Mucosa of gallbladder (tissue), 1 donor: Measurements from ENCODE around the gene RFPL2. TPM values are rescaled to one million over a fixed set of nuclear protein-coding genes. Genes with fewer than 3 reads are reported as not detected.

Experiments
- DNase-seq: peaks from one replicate; pipeline ENCODE4 v3.0.0-alpha.2; 2020; ENCODE audit warnings: low spot score
- total RNA-seq: library from RNA; stranded (reverse); gene quantifications from one replicate; pipeline ENCODE4 v1.2.1, GENCODE V29; 2021
- donor health status: DM: no; HTN: no; CAD: no.

RFPL2 gene
- total RNA-seq, result 0.14 TPM

DNA sequence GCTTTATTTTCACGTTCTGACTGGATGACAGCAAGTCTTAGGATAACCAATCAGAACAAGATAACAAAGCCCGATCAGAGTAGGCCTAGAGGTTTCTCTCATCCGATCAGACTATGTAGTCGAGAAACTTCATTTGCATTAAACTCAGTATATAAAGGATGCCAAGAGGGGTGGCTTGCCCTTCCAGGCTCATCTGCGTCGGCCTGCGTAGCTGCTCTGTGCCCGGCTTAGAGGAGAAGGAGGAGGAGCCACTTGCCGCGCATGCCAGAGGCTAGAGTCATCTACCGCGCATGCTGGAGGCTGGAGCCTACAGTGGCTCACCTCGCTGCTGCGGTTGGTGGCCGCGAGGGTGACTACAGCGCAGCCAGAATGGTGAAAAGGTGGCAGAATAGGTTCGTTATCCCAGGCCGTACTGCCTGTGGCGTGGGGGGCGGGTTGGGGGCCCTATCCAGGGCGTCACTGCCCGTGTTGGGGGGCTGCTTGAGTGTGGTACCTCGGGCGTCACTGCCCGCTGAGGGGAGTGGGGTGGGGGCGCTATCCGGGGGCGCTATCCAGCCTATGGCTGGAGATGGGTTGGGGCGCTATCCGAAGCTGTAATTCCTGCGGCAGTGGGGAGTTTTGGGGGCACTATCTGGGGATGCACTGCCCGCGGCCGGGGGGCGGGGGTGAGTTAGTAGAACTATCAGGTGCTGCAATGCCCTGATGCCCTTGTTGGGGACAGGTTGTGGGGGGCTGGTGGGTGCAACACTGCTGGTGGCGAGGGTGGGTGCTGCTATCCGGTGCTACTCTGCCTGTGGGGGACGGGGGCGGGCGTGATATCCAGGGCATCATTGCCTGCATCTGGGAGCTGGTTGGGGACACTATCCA lies at the start of gene RFPL2:
RFPL2 (minus strand) TSS at position 218 of the 867 bp plus-strand sequence. CDS start 2,622 bp downstream, outside the sequence.
- peak; percentile 13 for DNase-seq

DNA sequence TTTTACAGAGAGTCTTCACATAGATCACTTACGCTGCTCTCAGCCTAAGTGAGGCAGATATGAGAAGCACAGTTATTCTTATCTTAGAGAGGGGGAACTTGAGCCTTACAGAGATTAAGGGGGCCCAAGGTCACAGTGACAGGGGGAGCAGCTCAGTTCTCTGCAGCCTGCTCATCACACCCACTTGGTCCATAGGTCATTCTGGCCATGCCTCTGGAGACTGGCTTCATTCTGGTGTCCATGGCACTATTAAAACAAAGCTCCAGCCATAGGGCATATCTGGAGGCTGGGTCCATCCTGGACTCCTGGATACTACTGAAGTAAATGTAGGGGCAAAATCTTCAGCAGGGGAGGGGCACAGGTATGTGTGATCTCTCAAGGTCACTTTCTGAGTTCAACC lies 44.4 kb upstream of the RFPL2 start:
- DNase-seq, result no peak

GRCh38 chr22:32248276-32248675 lies 43.4 kb upstream of the RFPL2 start:
- DNase-seq, result no peak

DNA sequence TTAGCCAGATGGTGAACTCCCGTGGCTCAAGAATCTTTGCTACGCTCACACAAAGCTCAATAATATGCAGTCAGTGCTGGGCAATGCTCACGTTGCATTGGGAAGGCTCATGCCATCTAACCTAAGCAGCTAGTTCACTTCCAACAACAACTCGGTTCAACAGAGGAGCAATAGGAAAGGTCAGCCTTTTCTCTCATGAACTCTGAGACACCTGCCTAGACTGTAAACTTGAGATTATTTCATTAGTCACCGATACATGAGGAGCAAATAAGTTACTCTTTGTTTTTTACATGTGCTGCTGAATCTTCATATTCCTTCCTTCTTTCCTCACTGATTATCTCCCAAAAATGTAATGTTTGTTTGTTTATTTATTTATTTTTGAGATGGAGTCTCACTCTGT lies 41.3 kb upstream of the RFPL2 start:
- no peak for DNase-seq

DNA sequence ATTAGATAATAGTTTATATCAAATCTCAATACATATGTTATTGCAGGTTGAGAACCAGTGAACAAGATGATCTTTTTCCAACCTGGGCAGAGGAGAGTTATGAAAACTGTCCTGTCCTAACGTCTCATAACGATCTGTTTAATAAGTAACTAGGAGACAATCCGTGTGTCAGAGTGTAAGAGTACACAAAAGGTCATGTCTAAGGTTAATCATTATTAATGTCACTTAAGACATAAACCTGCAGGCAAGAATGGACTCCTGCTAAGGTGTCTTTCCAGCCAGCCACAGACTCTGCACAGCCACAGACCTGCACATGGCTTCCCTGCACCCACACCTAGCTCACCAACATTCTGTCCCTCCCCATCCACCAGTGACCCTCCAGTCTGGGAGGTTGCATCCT lies 40.2 kb upstream of the RFPL2 start:
- DNase-seq, result no peak

DNA sequence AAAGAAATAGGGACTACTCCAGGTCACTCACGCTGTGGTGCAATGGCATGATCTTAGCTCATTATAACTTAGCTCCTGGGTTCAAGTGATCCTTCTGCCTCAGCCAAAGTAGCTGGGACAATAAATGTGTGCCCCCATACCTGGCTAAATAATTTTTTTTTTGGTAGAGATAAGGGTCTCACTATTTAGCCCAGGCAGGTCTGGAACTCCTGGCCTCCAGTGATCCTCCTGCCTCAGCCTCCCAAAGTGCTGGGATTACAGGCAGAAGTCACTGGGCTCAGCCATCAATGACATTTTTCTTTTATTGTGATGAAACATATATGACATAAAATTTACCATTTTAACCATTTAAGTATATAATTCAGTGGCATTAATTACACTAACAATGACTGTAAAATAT lies 39.7 kb upstream of the RFPL2 start:
- no peak for DNase-seq

DNA sequence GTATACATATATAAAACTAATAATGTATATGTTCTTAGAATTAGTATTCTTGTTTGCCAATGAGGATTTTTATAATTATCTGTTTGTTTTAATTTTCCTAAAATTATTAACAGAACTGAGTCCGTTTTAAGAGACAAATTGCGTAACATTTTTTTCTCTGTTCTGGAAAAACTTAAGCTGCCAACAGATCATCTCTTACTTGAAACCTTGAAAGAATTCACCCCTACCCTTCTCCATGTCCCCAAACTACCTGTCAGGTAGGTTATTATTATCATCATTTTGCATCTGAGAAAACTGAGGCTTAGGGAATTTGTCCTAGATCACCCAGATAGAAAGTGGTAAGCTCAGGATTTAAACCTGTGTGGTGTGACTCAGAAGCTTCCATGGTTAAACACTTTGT lies 35.6 kb upstream of the RFPL2 start:
- no peak for DNase-seq

- no peak for DNase-seq
Observed at GRCh38 chr22:32237906-32238305, 33.0 kb upstream of the RFPL2 start.

GRCh38 chr22:32236970-32237369 lies 32.1 kb upstream of the RFPL2 start:
- DNase-seq, result no peak

DNA sequence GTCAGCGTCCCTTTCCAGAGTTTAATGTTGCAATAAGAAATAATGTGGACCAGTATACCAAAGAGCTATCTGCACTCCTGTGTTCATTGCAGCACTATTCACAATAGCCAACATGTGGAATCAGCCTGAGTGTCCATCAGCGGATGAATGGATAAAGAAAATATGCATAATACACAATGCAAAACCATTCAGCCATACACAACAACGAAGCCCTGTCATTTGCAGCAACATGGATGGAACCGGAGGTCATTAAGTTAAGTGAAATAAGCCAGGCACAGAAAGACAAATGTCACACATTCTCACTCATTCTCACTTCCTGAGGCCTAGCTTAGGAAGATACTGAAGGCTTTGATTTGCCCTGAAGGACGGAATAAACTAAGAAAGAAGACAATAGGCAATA lies 28.2 kb upstream of the RFPL2 start:
- DNase-seq, result no peak

GRCh38 chr22:32232191-32232830 lies 27.4 kb upstream of the RFPL2 start:
- DNase-seq, result no peak

- no peak for DNase-seq
Observed at GRCh38 chr22:32226326-32227104, 21.6 kb upstream of the RFPL2 start.

- DNase-seq, result no peak
Observed at GRCh38 chr22:32222991-32223390, 18.1 kb upstream of the RFPL2 start.

DNA sequence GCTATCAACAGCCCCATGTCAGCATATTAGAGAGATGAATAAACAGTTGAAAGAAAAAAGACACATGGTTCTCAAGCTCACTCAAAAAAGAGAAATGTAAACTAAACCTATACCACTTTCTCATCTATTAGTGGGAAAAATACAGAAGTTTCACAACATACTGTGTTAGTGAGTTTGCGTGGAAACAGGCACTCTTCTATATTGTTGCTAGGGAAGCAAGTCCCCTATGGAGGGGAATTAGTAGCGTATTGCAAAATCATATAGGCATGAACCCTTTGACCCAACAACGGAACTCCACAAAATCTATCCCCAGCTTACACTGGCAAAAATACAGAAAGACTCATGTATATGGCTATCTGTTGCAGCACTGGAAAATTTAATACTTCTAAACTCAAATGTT lies 14.2 kb upstream of the RFPL2 start:
- no peak for DNase-seq

GRCh38 chr22:32218470-32218869 lies 13.6 kb upstream of the RFPL2 start:
- no peak for DNase-seq

DNA sequence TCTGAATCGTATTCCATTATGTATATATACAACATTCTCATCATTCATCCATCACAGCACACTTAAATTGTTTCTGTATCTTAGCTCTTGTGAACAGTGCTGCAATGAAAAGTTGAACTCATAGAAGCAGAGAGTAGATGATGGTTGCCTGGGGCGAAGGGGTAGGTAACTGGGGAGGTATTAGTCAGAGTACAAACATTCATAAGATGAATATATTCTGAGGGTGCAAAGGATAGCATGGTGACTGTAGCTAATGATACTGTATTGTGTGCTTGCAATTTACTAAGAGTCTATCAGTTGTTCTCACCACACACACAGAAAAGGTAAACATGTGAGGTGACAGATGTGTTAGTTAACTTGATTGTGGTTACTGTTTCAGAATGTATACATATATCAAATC lies 12.6 kb upstream of the RFPL2 start:
- no peak for DNase-seq

GRCh38 chr22:32216911-32217310 lies 12.0 kb upstream of the RFPL2 start:
- no peak for DNase-seq

DNA sequence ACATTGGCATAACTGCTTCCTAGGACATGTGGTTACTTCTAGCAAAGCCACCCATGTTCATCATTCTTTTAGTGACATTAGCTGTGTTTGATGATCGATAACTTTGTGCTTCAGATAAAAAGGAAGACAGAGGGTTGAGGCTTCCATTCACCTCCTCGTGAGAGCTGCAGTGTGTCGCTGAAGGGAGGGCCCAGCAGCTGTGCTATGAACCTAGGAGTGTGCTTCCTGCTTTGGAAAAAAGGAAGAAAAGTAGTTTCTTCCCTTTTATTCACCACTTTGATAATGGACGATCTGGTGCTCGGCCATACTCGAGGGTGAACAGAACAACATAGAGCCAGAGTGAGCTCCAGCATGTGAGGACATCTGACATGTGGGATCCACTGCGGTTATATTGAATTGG lies 6.1 kb upstream of the RFPL2 start:
- DNase-seq, result no peak

DNA sequence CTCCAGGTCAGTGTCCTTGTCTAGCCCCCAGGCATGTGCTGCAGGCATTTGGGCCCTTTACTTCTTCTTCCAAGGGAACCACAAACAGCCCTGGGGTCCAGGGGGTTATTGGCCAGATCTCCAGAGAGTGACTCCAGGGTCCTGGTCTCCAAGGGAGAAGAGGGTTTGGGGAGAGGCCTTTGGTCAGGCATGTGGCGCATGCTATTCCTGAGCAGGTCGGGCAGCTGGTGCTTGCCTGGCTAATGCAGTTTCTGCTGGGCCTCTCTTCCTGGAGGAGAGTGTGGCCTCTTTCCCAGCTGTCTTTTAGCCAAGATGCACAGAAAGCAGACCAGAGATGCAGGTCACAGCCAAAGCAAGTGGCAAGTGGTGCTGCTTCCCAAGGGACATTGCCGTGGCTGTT lies 3.8 kb upstream of the RFPL2 start:
- no peak for DNase-seq

GRCh38 chr22:32207971-32208480 lies 3.2 kb upstream of the RFPL2 start:
- peak; percentile 5 for DNase-seq

DNA sequence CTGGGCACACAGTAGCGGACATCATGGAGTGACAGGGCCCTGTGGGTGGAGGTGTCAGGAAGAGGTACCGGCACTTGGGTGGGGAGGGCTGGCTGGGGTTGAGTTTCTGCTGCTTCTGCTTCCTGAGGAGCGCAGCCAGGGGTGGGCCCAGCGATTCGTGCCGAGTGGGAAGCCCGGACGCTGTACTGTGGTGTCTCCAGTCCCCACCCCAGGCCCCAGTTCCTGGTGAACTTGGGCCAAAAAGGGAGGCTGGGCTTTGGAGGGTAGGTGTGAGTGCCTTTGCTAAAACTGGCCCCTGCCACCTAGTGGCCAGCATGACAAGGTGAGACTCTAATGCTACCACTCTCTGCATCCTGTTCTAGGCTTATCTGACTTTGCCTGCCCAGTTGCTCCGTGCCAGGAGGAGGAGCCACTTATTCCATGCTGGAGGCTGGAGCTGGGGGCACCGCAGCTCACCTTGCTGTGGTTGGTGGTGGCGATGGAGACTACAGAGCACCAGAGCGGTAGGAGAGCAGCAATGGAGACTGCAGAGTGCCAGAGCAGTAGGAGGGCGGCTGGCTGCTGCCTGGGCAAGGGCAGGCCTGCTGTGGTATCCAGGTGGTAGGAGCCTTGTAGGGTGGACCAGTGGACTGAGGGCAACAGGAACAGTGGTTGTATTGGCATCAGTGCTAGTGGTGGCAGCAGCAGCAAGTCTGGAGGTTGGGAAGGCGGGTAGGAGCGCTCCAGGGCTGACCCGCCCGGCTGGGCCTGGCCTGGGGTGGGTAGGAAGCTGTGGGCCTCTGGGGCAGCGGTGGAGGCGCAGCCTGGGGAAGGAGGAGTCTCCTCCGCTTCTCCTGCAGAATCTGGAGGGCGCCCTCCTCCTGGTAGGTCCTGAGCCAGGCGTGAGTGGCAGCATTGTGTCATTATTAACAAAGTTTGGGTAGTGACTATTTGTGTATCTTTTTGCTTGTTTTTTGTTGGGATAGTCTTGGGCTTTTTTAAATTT lies 2.2 kb upstream of the RFPL2 start:
- peak; percentile 54 for DNase-seq
